ENCODE results near the gene CYFIP2. TPM values are rescaled to one million over a fixed set of nuclear protein-coding genes. Genes with fewer than 3 reads are reported as not detected.
A peak's percentile ranks its signal among the peaks of the same experiment; 100 is the strongest.

CYFIP2 gene
- total RNA-seq, 1 experiment from 2014 or later = 4.1 TPM

- Histone ChIP-seq H3K9me3 (replicated peaks) (no peaks in the 10 kb centered on the region), H3K27me3 (replicated peaks) (no peaks in the 10 kb centered on the region), H3K4me1 (replicated peaks) (no peaks in the 10 kb centered on the region), H3K27ac (no peak overlapping the region), H3K36me3 (no peaks in the 10 kb centered on the region), H3K4me3 (no peak overlapping the region)
- DNase-seq (ENCODE audit: low read depth in 1 of 2, low spot score in 2 of 2) = no peak
Observed at GRCh38 chr5:157352756-157353340, 86.9 kb downstream of the CYFIP2 start.

- H3K9me3 ChIP-seq (replicated peaks) = no peaks in the 10 kb centered on the region; the same call in 1 of the 2 replicates
- H3K4me1 ChIP-seq (replicated peaks) = no peaks in the 10 kb centered on the region
- H3K36me3 ChIP-seq = no peaks in the 10 kb centered on the region
- no peaks in the 10 kb centered on the region for H3K27me3 ChIP-seq (replicated peaks)
- H3K4me3 ChIP-seq = no peak overlapping the region
- DNase-seq (ENCODE audit: low read depth in 1 of 2, low spot score in 2 of 2) = peak in 1 of 2 experiments; percentile 15
- no peak overlapping the region for H3K27ac ChIP-seq
Observed at GRCh38 chr5:157354800-157355199, 88.9 kb downstream of the CYFIP2 start.

- no peak for DNase-seq (ENCODE audit: low read depth in 1 of 2, low spot score in 2 of 2)
- Histone ChIP-seq H3K27ac (no peak overlapping the region), H3K4me3 (no peak overlapping the region), H3K4me1 (replicated peaks) (peaks cover 6% of the 10 kb centered on the region), H3K27me3 (replicated peaks) (no peaks in the 10 kb centered on the region), H3K36me3 (no peaks in the 10 kb centered on the region), H3K9me3 (replicated peaks) (no peaks in the 10 kb centered on the region; the same call in 1 of the 2 replicates)
Observed at GRCh38 chr5:157356576-157356975, 90.7 kb downstream of the CYFIP2 start.

- Histone ChIP-seq H3K27ac (no peak overlapping the region), H3K4me3 (no peak overlapping the region), H3K9me3 (replicated peaks) (no peaks in the 10 kb centered on the region; the same call in 1 of the 2 replicates), H3K36me3 (no peaks in the 10 kb centered on the region), H3K27me3 (replicated peaks) (no peaks in the 10 kb centered on the region), H3K4me1 (replicated peaks) (peaks cover 18% of the 10 kb centered on the region)
- no peak for DNase-seq (ENCODE audit: low read depth in 1 of 2, low spot score in 2 of 2)
Observed at GRCh38 chr5:157357823-157358222, 91.9 kb downstream of the CYFIP2 start.

- H3K36me3 ChIP-seq = no peaks in the 10 kb centered on the region
- no peak overlapping the region for H3K4me3 ChIP-seq
- H3K27me3 ChIP-seq (replicated peaks) = no peaks in the 10 kb centered on the region
- H3K4me1 ChIP-seq (replicated peaks) = peaks cover 22% of the 10 kb centered on the region
- no peak for DNase-seq (ENCODE audit: low read depth in 1 of 2, low spot score in 2 of 2)
- H3K9me3 ChIP-seq (replicated peaks) = no peaks in the 10 kb centered on the region; the same call in 1 of the 2 replicates
- H3K27ac ChIP-seq = no peak overlapping the region
Observed at GRCh38 chr5:157358871-157359270, 92.9 kb downstream of the CYFIP2 start.

GRCh38 chr5:157359356-157360055 is 93.6 kb downstream of the CYFIP2 start:
- peaks cover 22% of the 10 kb centered on the region for H3K4me1 ChIP-seq (replicated peaks)
- DNase-seq (ENCODE audit: low read depth in 1 of 2, low spot score in 2 of 2) = no peak
- H3K9me3 ChIP-seq (replicated peaks) = no peaks in the 10 kb centered on the region; the same call in 1 of the 2 replicates
- no peak overlapping the region for H3K4me3 ChIP-seq
- H3K27me3 ChIP-seq (replicated peaks) = no peaks in the 10 kb centered on the region
- no peaks in the 10 kb centered on the region for H3K36me3 ChIP-seq
- H3K27ac ChIP-seq = no peak overlapping the region

- Histone ChIP-seq H3K9me3 (replicated peaks) (no peaks in the 10 kb centered on the region; the same call in 1 of the 2 replicates), H3K27ac (peak overlapping the region; percentile 39), H3K27me3 (replicated peaks) (no peaks in the 10 kb centered on the region), H3K36me3 (no peaks in the 10 kb centered on the region), H3K4me1 (replicated peaks) (peaks cover 24% of the 10 kb centered on the region), H3K4me3 (no peak overlapping the region)
- DNase-seq (ENCODE audit: low read depth in 1 of 2, low spot score in 2 of 2) = peak; percentile 75 to 88
Observed at GRCh38 chr5:157362012-157362411, 96.1 kb downstream of the CYFIP2 start.

- Histone ChIP-seq H3K9me3 (replicated peaks) (no peaks in the 10 kb centered on the region; the same call in 1 of the 2 replicates), H3K36me3 (no peaks in the 10 kb centered on the region), H3K4me3 (no peak overlapping the region), H3K4me1 (replicated peaks) (peaks cover 28% of the 10 kb centered on the region), H3K27me3 (replicated peaks) (no peaks in the 10 kb centered on the region), H3K27ac (peak overlapping the region; percentile 39)
- no peak for DNase-seq (ENCODE audit: low read depth in 1 of 2, low spot score in 2 of 2)
Observed at GRCh38 chr5:157362502-157362901, 96.6 kb downstream of the CYFIP2 start.

GRCh38 chr5:157362982-157363381 is 97.1 kb downstream of the CYFIP2 start:
- Histone ChIP-seq H3K27me3 (replicated peaks) (no peaks in the 10 kb centered on the region), H3K4me1 (replicated peaks) (peaks cover 28% of the 10 kb centered on the region), H3K4me3 (no peak overlapping the region), H3K9me3 (replicated peaks) (no peaks in the 10 kb centered on the region; the same call in 1 of the 2 replicates), H3K36me3 (no peaks in the 10 kb centered on the region), H3K27ac (no peak overlapping the region)
- DNase-seq (ENCODE audit: low read depth in 1 of 2, low spot score in 2 of 2) = no peak

GRCh38 chr5:157365732-157366131 is 99.8 kb downstream of the CYFIP2 start:
- Histone ChIP-seq H3K9me3 (replicated peaks) (no peaks in the 10 kb centered on the region), H3K27me3 (replicated peaks) (no peaks in the 10 kb centered on the region)
- DNase-seq (ENCODE audit: low read depth in 1 of 2, low spot score in 2 of 2) = no peak

GRCh38 chr5:157366741-157367674 is 101.1 kb downstream of the CYFIP2 start:
- H3K27ac ChIP-seq = peak overlapping the region; percentile 1; the same call in 1 of the 2 replicates
- H3K4me3 ChIP-seq = no peak overlapping the region

More at GRCh38 chr5:157365732-157366131, 99.8 kb downstream of the CYFIP2 start:
- Histone ChIP-seq H3K4me1 (replicated peaks) (peaks cover 33% of the 10 kb centered on the region), H3K27ac (no peak overlapping the region), H3K4me3 (no peak overlapping the region), H3K36me3 (no peaks in the 10 kb centered on the region)

GRCh38 chr5:157369507-157369906 is 103.6 kb downstream of the CYFIP2 start:
- Histone ChIP-seq H3K9me3 (replicated peaks) (no peaks in the 10 kb centered on the region), H3K4me1 (replicated peaks) (peaks cover 35% of the 10 kb centered on the region), H3K4me3 (no peak overlapping the region), H3K27me3 (replicated peaks) (no peaks in the 10 kb centered on the region), H3K36me3 (no peaks in the 10 kb centered on the region), H3K27ac (no peak overlapping the region)
- no peak for DNase-seq (ENCODE audit: low read depth in 1 of 2, low spot score in 2 of 2)

More at GRCh38 chr5:157366741-157367674, 101.1 kb downstream of the CYFIP2 start:
- peak; percentile 78 to 85 for DNase-seq (ENCODE audit: low read depth in 1 of 2, low spot score in 2 of 2)
- no peaks in the 10 kb centered on the region for H3K9me3 ChIP-seq (replicated peaks)
- peaks cover 36% of the 10 kb centered on the region for H3K4me1 ChIP-seq (replicated peaks)
- no peaks in the 10 kb centered on the region for H3K27me3 ChIP-seq (replicated peaks)
- H3K36me3 ChIP-seq = no peaks in the 10 kb centered on the region

GRCh38 chr5:157370967-157371366 is 105.0 kb downstream of the CYFIP2 start:
- peak overlapping the region; percentile 6 for H3K27ac ChIP-seq
- peaks cover 35% of the 10 kb centered on the region for H3K4me1 ChIP-seq (replicated peaks)
- DNase-seq (ENCODE audit: low read depth in 1 of 2, low spot score in 2 of 2) = peak in 1 of 2 experiments; percentile 57
- no peak overlapping the region for H3K4me3 ChIP-seq
- no peaks in the 10 kb centered on the region for H3K36me3 ChIP-seq
- no peaks in the 10 kb centered on the region for H3K9me3 ChIP-seq (replicated peaks)
- H3K27me3 ChIP-seq (replicated peaks) = no peaks in the 10 kb centered on the region
